ENCODE data around the gene HES2. TPM values are rescaled to one million over a fixed set of nuclear protein-coding genes. Genes with fewer than 3 reads are reported as not detected.
"Not testable (repeated sequence)": the region's sequence is repeated elsewhere in the genome, so short reads cannot be mapped to it uniquely, and the experiment has no call there.

HES2 gene
- total and polyA plus RNA-seq, 9 of the 15 experiments (the other 6 are each of a cell fraction or from before 2014, with no cell fraction given): 0.05 to 0.18 (median 0.07) TPM; not detected in 4

GRCh38 chr1:6429660-6430411, 10.1 kb upstream of the HES2 start (continued):
- peak; percentile 63; the same call in 1 of the 2 replicates for TF ChIP-seq BCOR (IDR thresholded peaks at IDR 0.05)
- peak; percentile 61 for TF ChIP-seq POLR2AphosphoS5 (IDR thresholded peaks at IDR 0.05; ENCODE audit: control insufficient read depth, insufficient read depth, low read depth, low read length)
- 0 out of 2 replicates have a peak, but pooled peaks have one; percentile 51 for TF ChIP-seq MTA3 (IDR thresholded peaks at IDR 0.05; ENCODE audit: borderline replicate concordance)
- TF ChIP-seq KLF16 (IDR thresholded peaks at IDR 0.05): peak; percentile 79
- peak in 1 of 2 experiments; percentile 60; a peak in 1 of 4 replicates for TF ChIP-seq ZMIZ1 (IDR thresholded peaks at IDR 0.05; ENCODE audit: low read depth in 2 of 2, low read length in 2 of 2)
- TF ChIP-seq ZFX (CRISPR knock-in tag; IDR thresholded peaks at IDR 0.05): peak; percentile 27; the same call in 1 of the 2 replicates
- peak; percentile 72; the same call in 1 of the 2 replicates for TF ChIP-seq DMBX1 (CRISPR knock-in tag; IDR thresholded peaks at IDR 0.05; ENCODE audit: borderline replicate concordance)
- peak; percentile 85 for TF ChIP-seq PHB2 (IDR thresholded peaks at IDR 0.05; ENCODE audit: low read depth)
- TF ChIP-seq NONO (IDR thresholded peaks at IDR 0.05; ENCODE audit: low read depth in 2 of 2, low read length in 1 of 2): 0 out of 4 replicates have a peak, but pooled peaks of 1 of the 2 experiments have one; percentile 29
- TF ChIP-seq FOSL1 (tag; conservative IDR thresholded peaks at IDR 0.05): peak; percentile 95
- peak; percentile 87 for TF ChIP-seq SMARCA4 (IDR thresholded peaks at IDR 0.05)
- TF ChIP-seq RCOR1 (IDR thresholded peaks at IDR 0.05; ENCODE audit: borderline replicate concordance in 1 of 2, low read depth in 2 of 2, low read length in 2 of 2): peak in 1 of 2 experiments; percentile 10; a peak in 1 of 4 replicates
- peak; percentile 84 for TF ChIP-seq ZBTB7A (IDR thresholded peaks at IDR 0.05; ENCODE audit: borderline replicate concordance, control insufficient read depth, low read depth, low read length)
- TF ChIP-seq SMARCE1 (IDR thresholded peaks at IDR 0.05): peak; percentile 92
- TF ChIP-seq ATF3 (IDR thresholded peaks at IDR 0.05): peak; percentile 83
- not testable (repeated sequence) for TF ChIP-seq ATF3 (CRISPR knock-in tag; conservative IDR thresholded peaks at IDR 0.05)
- TF ChIP-seq RB1 (IDR thresholded peaks at IDR 0.05; ENCODE audit: low read depth): 0 out of 2 replicates have a peak, but pooled peaks have one; percentile 24
- peak; percentile 54 for TF ChIP-seq CXXC5 (CRISPR knock-in tag; IDR thresholded peaks at IDR 0.05)
- peak; percentile 59 for TF ChIP-seq EP300 (IDR thresholded peaks at IDR 0.05; ENCODE audit: low read length)
- peak; percentile 39; the same call in 1 of the 2 replicates for TF ChIP-seq MBD2 (IDR thresholded peaks at IDR 0.05; ENCODE audit: borderline replicate concordance, low read depth)
- TF ChIP-seq SOX6 (IDR thresholded peaks at IDR 0.05): peak; percentile 57
- TF ChIP-seq ETS1 (conservative IDR thresholded peaks at IDR 0.05; ENCODE audit: control insufficient read depth, low read depth, low read length): 0 out of 2 replicates have a peak, but pooled peaks have one; percentile 43
- peak in 1 of 2 experiments; percentile 88 for TF ChIP-seq KDM1A (IDR thresholded peaks at IDR 0.05)
- TF ChIP-seq ELF4 (CRISPR knock-in tag; IDR thresholded peaks at IDR 0.05): peak; percentile 83; the same call in 1 of the 2 replicates

Measured in K562 (cell line).